Neural crest cell (in vitro differentiated cells): ENCODE data around the gene UNC45B. TPM values are rescaled to one million over a fixed set of nuclear protein-coding genes. Genes with fewer than 3 reads are reported as not detected.
"Not testable (repeated sequence)": the region's sequence is repeated elsewhere in the genome, so short reads cannot be mapped to it uniquely, and the experiment has no call there.

ENCODE experiments used
- DNase-seq: peaks from one replicate; pipeline ENCODE4 v3.0.0; 2021; ENCODE audit warnings: low read depth, mixed read lengths, low spot score
- H3K27ac Mint-ChIP-seq: one replicate; pipeline ENCODE4 v1.8.0; 2021; ENCODE audit warnings: mild to moderate bottlenecking, mixed read lengths; ENCODE audit not compliant: unreplicated experiment
- H3K27me3 Mint-ChIP-seq: 2 replicates; pipeline ENCODE4 v1.8.0; 2021; ENCODE audit warnings: low read depth, mild to moderate bottlenecking, mixed read lengths
- H3K36me3 Mint-ChIP-seq: 2 replicates; pipeline ENCODE4 v1.8.0; 2021; ENCODE audit warnings: low read depth, mild to moderate bottlenecking, mixed read lengths
- H3K4me1 Mint-ChIP-seq: 2 replicates; pipeline ENCODE4 v1.8.0; 2021; ENCODE audit warnings: mixed read lengths
- H3K4me3 Mint-ChIP-seq: one replicate; pipeline ENCODE4 v1.8.0; 2021; ENCODE audit warnings: mild to moderate bottlenecking, mixed read lengths
- H3K9me3 Mint-ChIP-seq: 2 replicates; pipeline ENCODE4 v1.8.0; 2021; ENCODE audit warnings: mixed read lengths
- CTCF ChIP-seq: fragments of 200-600 bp; sonication (generic); conservative IDR thresholded peaks from 2 replicates; pipeline ENCODE4 v1.5.0; 2021; ENCODE audit warnings: antibody characterized with exemption, mild to moderate bottlenecking
- total RNA-seq: library from RNA; stranded (reverse); gene quantifications from 2 replicates; pipeline ENCODE4 v1.2.1, GENCODE V29; 2021

Gene UNC45B
- total RNA-seq, 1 donor from 2014 or later = not detected

DNA sequence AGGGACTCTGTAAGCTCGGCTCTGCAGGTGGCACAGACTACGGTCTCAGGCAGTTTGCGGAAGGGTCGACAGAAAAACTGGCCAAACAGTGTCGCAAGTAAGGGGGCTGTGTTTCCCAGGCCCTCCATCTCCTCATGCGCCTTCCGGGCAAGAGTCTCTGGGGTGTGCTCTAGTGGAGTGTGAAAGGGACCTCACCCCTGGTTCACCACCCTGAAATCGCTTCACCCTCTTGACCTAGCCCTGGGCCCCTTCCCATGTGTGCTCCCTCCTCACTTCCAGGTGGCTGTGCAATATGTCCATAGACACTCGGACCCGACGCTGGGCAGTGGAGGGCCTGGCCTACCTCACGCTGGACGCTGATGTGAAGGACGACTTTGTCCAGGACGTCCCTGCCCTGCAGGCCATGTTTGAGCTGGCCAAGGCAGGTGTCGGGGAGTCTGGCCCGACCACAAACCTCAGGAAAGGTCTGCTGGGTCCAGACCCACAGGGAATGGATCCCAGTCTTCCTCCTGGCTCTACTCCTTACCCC, 22.3 kb downstream of the UNC45B start:
- Mint-ChIP-seq H3K27me3 (peaks cover 5% of the 10 kb centered on the region), H3K36me3 (no peaks in the 10 kb centered on the region), H3K27ac (no peak overlapping the region), H3K4me1 (no peaks in the 10 kb centered on the region), H3K9me3 (no peaks in the 10 kb centered on the region), H3K4me3 (no peak overlapping the region)
- no peak for DNase-seq
- TF ChIP-seq CTCF = no peak

DNA sequence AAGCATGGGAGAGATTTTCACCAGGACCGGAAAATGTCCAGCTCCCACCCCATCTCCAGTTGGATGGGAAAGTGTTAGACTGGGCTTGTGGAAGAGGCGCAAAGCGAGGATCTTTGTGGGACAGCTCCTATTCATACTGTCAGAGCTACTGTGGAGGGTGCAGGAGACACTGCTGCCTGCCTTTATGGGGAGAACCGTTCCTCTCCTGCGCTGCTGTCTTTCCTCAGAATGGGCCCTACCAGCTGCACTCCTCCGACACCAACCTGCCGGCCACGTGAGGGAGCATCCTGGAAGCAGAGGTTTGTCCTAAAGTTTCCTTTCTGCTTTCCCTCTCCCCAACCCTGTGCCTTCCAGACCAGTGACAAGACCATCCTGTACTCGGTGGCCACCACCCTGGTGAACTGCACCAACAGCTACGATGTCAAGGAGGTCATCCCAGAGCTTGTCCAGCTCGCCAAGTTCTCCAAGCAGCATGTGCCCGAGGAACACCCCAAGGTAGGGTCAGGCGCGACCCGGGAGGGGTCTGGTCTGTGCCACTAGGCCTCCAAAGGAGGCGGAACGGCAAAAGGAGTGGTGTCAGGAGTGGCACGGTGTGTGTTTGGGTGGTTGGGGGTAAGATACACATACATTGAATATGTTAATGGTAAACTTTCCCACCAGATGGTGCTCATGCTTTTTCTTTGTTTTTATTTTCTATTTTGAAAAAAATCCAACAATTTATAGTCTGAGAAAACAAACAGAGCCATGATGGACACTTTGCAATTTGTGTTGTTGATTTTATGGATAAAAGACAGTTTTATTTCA, 23.6 kb downstream of the UNC45B start:
- H3K36me3 Mint-ChIP-seq = no peaks in the 10 kb centered on the region
- DNase-seq = no peak
- no peak overlapping the region for H3K27ac Mint-ChIP-seq
- no peak overlapping the region for H3K4me3 Mint-ChIP-seq
- no peaks in the 10 kb centered on the region for H3K9me3 Mint-ChIP-seq
- no peak for TF ChIP-seq CTCF
- peaks cover 12% of the 10 kb centered on the region for H3K27me3 Mint-ChIP-seq
- no peaks in the 10 kb centered on the region for H3K4me1 Mint-ChIP-seq

- TF ChIP-seq CTCF = no peak
- no peak overlapping the region for H3K27ac Mint-ChIP-seq
- no peaks in the 10 kb centered on the region for H3K36me3 Mint-ChIP-seq
- DNase-seq = no peak
- H3K9me3 Mint-ChIP-seq = no peaks in the 10 kb centered on the region
- no peaks in the 10 kb centered on the region for H3K4me1 Mint-ChIP-seq
- peaks cover 13% of the 10 kb centered on the region for H3K27me3 Mint-ChIP-seq
- no peak overlapping the region for H3K4me3 Mint-ChIP-seq
Measured at GRCh38 chr17:35171834-35172233, 24.2 kb downstream of the UNC45B start.

GRCh38 chr17:35172321-35172720, 24.7 kb downstream of the UNC45B start:
- H3K9me3 Mint-ChIP-seq, DNase-seq, H3K27ac Mint-ChIP-seq, H3K4me3 Mint-ChIP-seq, H3K4me1 Mint-ChIP-seq, H3K36me3 Mint-ChIP-seq: not testable (repeated sequence)
- peaks cover 13% of the 10 kb centered on the region for H3K27me3 Mint-ChIP-seq

DNA sequence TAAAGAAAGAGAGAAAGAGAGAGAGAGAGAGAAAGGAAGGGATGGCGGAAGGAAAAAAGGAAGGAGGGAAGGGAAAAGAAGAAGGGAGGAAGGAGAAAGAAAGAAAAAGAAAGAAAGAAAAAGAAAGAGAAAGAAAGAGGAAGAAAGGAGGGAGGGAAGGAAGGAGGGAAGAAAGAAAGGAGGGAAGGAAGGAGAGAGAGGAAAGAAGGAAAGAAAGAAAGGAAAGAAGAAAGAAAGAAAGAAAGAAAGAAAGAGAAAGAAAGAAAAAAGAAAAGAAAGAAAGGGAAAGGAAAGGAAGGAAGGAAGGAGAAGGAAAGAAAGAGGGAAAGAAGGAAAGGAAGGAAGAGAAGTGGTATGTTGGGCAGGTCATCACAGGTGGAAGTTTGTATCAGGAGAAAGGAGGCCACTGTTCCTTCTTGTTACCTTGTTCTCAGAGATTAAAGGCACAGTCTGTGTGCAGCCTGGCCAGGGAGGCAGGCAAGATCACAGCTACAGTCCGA, 27.3 kb downstream of the UNC45B start:
- TF ChIP-seq CTCF = no peak
- Mint-ChIP-seq H3K4me3 (no peak overlapping the region), H3K36me3 (no peaks in the 10 kb centered on the region), H3K27me3 (peaks cover 13% of the 10 kb centered on the region), H3K27ac (no peak overlapping the region), H3K9me3 (no peaks in the 10 kb centered on the region), H3K4me1 (no peaks in the 10 kb centered on the region)
- DNase-seq = no peak
